HUES64 (cell line): ENCODE data around the gene BRICD5.
A peak's percentile ranks its signal among the peaks of the same experiment; 100 is the strongest.
"Not testable (repeated sequence)": the region's sequence is repeated elsewhere in the genome, so short reads cannot be mapped to it uniquely, and the experiment has no call there.

Experiments
- H3K27ac ChIP-seq: 2 replicates; pipeline ENCODE4 v1.7.0; 2013; ENCODE audit warnings: low read depth, low read length, inconsistent platforms
- H3K27me3 ChIP-seq: 2 replicates; pipeline ENCODE4 v1.6.1; 2013; ENCODE audit warnings: mild to moderate bottlenecking, low read length; ENCODE audit not compliant: insufficient read depth
- H3K36me3 ChIP-seq: 2 replicates; pipeline ENCODE4 v1.6.1; 2013; ENCODE audit warnings: mild to moderate bottlenecking, low read length; ENCODE audit not compliant: insufficient read depth
- H3K4me1 ChIP-seq: 2 replicates; pipeline ENCODE4 v1.6.1; 2013; ENCODE audit warnings: mild to moderate bottlenecking, low read length, moderate library complexity; ENCODE audit not compliant: insufficient read depth
- H3K4me3 ChIP-seq: 2 replicates; pipeline ENCODE4 v1.5.1; 2013; ENCODE audit warnings: mild to moderate bottlenecking, low read length, moderate library complexity
- H3K9ac ChIP-seq: 2 replicates; pipeline ENCODE4 v1.6.1; 2013; ENCODE audit warnings: mild to moderate bottlenecking, low read depth, low read length
- H3K9me3 ChIP-seq: 2 replicates; pipeline ENCODE4 v1.6.1; 2013; ENCODE audit warnings: low read depth, low read length; ENCODE audit not compliant: insufficient read depth
- WGBS: fragments of 150-250, 120-280 bp; methylation state at CpG from one replicate; pipeline ENCODE4 v1.1.7; 2013; ENCODE audit warnings: missing lambda C conversion rate; 5-methylcytosine and 5-hydroxymethylcytosine counted together

Gene BRICD5

DNA sequence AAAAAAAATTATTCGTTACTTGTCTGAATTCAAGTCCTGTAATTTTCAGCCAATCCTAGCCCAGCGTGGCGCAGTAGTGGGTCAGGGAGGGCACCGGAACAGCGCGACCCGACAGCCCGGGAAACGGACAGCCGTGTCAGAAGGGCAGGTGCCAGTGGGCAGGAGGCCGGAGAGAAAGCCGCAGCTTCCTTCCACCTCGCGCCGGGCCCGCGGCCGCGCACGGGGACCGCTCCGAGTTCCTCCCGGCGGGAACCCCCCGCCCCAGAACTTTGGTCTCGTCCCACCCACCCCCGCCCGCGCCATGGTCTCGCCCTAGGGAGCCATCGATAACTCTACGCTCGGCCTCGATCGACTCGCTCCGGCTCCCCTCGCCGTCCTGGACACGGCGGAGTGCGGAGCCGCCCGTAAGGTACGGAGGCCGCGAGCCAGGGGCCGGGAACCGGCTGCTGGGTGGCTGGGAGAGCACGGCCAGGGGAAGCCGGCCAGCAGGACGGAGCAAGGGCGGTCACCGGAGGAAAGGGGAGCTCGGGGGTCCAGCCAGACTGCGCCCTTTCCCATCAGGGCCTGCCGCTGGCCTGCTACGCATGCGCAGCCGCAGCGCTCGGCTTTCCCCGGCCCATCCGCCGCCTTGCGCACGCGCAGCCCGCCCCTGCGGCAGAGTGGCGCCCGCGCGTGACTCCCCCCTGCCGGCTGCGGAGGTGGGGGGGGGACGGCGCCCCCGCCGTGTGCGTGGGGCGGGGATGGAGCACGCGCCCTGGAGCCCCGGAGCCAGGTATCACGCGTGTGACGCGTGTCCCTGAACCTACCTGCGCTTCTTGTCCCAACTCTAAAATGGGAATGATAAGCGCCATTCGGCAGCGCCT lies 5.3 kb downstream of the BRICD5 start, which contains the start of gene MLST8:
Gene MLST8 (plus strand): TSS at position 351 of the 863 bp plus-strand sequence. CDS start 632 bp downstream, outside the sequence.
- Histone ChIP-seq H3K9ac (peak within 1 kb of the TSS; percentile 97), H3K27ac (peak within 1 kb of the TSS; percentile 95), H3K4me3 (peak within 1 kb of the TSS; percentile 95), H3K4me1 (peaks cover 7% of the 10 kb centered on the region; the same call in 1 of the 2 replicates), H3K36me3 (peaks cover 31% of the 10 kb centered on the region), H3K9me3 (no peaks in the 10 kb centered on the region), H3K27me3 (peaks cover 4% of the 10 kb centered on the region)
- under 1% methylated on average over 93 of the region's 93 CpGs for WGBS

DNA sequence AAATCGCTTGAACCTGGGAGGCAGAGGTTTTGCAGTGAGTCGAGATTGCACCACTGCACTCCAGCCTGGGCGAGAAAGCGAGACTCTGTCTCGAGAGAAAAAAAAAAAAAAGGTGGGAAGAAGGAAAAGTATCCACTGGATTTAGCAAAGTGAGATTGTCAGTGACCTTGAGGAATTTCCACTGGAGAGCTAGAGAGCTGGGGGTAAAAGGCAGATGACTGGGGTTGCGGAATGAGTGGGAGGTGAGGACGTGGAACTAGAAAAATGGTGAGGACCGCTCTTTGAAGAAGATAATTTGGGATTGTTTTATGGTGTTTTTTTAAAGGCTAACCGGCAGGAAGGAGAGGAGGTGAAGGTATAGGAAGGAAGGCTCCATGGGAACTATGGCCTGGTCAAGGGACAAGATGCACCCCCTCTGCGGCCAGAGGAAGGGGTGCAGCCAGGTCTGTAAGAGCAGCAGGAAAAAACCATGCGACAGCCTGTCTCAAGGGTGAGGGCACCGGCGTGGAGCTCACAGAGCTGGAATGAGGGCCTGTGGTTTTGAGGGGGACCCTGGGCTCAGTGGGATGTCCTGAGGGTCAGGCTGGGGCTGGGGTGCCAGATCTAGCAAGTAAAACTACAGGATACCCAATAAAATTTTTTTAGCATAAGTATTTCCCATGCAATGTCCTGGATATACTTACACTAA lies 6.1 kb downstream of the BRICD5 start:
- H3K4me1 ChIP-seq: peaks cover 7% of the 10 kb centered on the region; the same call in 1 of the 2 replicates
- H3K9me3 ChIP-seq: no peaks in the 10 kb centered on the region
- peak overlapping the region; percentile 97 for H3K9ac ChIP-seq
- 79% methylated on average over 13 of the region's 13 CpGs for WGBS
- no peak overlapping the region for H3K27ac ChIP-seq
- peaks cover 10% of the 10 kb centered on the region for H3K27me3 ChIP-seq
- H3K4me3 ChIP-seq: peak overlapping the region; percentile 95
- H3K36me3 ChIP-seq: peaks cover 30% of the 10 kb centered on the region

DNA sequence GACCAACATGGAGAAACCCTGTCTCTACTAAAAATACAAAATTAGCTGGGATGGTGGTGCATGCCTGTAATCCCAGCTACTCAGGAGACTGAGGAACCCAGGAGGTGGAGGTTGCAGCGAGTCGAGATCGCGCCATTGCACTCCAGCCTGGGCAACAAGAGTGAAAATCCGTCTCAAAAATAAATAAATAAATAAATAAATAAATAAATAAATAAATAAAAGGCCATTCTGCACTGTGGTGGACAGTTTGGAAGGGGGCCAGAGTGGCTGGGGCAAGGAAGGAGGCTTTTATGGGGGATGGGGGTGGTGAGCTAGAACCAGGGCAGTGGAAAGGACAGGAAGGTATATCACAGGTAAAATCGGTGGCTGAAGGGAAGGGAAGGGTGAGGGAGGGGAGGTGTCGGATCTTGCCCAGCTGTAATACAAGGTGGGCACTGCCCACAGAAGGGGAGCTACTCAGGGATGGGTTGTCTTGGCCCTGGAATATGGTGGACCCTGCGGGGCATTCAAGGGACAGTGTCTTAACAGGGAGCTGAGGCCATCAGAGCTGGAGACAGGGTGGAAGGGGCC lies 7.5 kb downstream of the BRICD5 start:
- 96% methylated on average over 5 of the region's 8 CpGs for WGBS
- not testable (repeated sequence) for H3K9ac ChIP-seq

DNA sequence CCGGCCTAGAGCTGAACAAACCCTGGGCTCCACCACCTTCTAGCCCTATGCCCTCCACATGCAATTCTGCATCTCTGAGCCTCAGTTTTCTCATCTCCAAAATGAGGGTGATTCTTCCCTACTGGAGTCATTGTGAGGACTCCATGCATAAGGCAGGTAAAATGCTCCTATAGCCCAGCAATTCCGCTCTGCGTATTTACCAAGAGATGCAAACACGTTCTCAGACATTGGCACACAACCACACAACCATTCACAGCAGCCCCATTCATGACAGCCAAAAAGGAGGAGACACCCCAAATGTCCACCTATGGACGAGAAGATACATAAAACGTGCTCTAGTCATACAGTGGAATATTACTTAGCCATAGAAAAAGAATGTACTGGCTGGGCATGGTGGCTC lies 10.3 kb downstream of the BRICD5 start:
- 86% methylated on average over 6 of the region's 6 CpGs for WGBS
- H3K4me1 ChIP-seq: 0 out of 2 replicates have a peak, but pooled peaks cover 4% of the 10 kb centered on the region
- H3K9me3 ChIP-seq: no peaks in the 10 kb centered on the region

More for the DNA sequence above, 7.5 kb downstream of the BRICD5 start:
- not testable (repeated sequence) for H3K4me1 ChIP-seq, H3K4me3 ChIP-seq, H3K27ac ChIP-seq, H3K9me3 ChIP-seq
- Histone ChIP-seq H3K27me3 (peaks cover 22% of the 10 kb centered on the region), H3K36me3 (peaks cover 16% of the 10 kb centered on the region)

DNA sequence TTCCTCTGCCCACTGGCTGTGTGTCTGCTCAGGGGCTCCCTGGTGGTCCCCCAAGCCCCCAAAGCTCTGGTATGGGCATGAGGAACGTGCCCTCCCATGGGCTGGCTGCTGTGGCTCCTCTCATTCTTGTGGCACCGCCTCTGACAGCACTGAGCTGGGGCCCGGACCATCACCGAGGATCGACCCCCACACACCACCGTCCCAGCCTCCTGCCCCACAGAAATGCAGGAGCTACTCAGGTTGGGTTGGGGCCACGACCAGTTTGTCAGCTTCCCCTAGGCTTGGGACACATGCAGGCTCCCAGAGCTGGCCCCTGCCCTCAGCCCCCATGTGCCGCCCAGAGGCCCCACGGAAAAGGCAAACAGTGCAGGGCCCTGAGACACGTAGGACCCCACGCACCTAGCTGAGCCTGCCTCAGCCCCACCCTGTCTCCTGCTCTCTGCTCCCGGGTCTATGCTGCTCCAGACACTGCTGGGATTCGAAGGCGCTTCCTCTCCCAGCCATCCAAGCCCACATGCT lies 11.0 kb downstream of the BRICD5 start:
- Histone ChIP-seq H3K4me3 (no peak overlapping the region), H3K27ac (no peak overlapping the region), H3K9ac (no peak overlapping the region), H3K4me1 (0 out of 2 replicates have a peak, but pooled peaks cover 2% of the 10 kb centered on the region), H3K36me3 (no peaks in the 10 kb centered on the region), H3K27me3 (peaks cover 50% of the 10 kb centered on the region), H3K9me3 (no peaks in the 10 kb centered on the region)
- 76% methylated on average over 14 of the region's 14 CpGs for WGBS

More for the DNA sequence above, 10.3 kb downstream of the BRICD5 start:
- no peak overlapping the region for H3K27ac ChIP-seq
- H3K9ac ChIP-seq: no peak overlapping the region
- no peak overlapping the region for H3K4me3 ChIP-seq
- peaks cover 44% of the 10 kb centered on the region for H3K27me3 ChIP-seq
- no peaks in the 10 kb centered on the region for H3K36me3 ChIP-seq

DNA sequence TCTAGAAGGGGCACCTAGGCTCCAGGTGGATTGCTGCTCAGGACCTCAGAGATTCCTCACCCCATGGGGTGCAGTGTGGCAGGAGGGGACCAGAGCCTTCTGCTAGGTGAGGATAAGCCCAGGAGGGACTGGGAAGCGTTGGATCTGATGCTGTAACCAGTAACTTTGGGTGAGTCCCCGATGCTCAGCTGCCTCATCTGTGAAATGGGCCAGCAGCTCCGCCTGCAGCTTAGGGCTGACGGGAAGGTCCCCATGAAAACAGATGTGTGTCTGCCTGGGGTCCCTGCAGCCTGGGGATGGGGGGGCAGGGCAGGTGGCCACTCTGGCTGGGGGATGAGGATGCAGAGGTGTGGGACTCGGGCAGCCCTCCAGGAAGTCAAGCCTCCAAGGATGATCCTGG lies 11.6 kb downstream of the BRICD5 start:
- Histone ChIP-seq H3K27ac (no peak overlapping the region), H3K9ac (no peak overlapping the region), H3K9me3 (no peaks in the 10 kb centered on the region), H3K4me1 (no peaks in the 10 kb centered on the region), H3K4me3 (no peak overlapping the region), H3K36me3 (no peaks in the 10 kb centered on the region), H3K27me3 (peaks cover 52% of the 10 kb centered on the region)
- 78% methylated on average over 5 of the region's 5 CpGs for WGBS

DNA sequence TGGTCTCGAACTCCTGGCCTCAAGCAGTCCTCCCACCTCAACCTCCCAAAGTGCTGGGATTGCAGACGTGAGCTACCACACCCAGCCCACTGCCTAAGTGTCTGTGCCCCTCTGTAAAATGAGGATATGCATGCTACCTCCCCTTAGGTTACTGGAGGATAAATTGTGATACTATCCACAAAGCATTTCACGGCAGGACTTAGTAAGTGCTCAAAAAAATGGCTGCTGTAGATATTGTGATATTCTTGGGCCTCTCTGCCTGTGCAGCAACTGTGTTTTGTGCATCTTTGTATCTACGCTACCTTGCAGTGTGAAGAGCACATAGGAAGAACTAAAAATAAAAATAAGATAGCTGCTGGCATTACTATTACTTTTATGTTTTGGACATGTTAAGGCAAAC lies 12.4 kb downstream of the BRICD5 start:
- 70% methylated on average over 4 of the region's 4 CpGs for WGBS
- Histone ChIP-seq H3K36me3 (no peaks in the 10 kb centered on the region), H3K9me3 (no peaks in the 10 kb centered on the region), H3K27ac (no peak overlapping the region), H3K4me3 (no peak overlapping the region), H3K4me1 (no peaks in the 10 kb centered on the region), H3K27me3 (peaks cover 52% of the 10 kb centered on the region), H3K9ac (no peak overlapping the region)

DNA sequence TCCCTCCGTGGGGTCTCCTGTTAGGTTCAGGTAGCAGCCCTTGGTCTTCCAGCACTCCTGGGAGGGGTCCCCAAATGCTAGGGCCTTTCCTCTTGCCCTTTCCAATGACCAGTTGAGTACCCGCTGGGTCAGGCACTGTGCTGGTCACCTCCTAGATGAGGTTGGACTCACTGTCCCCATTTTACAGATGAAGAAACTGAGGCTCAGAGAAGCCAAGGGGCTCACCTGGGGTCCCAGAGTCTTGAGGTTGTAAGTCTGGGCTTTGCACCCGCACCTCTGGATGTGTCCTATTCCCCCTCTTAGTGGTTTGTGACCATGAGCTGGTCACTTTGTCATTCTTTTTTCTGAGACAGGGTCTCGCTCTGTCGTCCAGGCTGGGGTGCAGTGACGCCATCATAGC lies 12.9 kb downstream of the BRICD5 start:
- H3K9me3 ChIP-seq: no peaks in the 10 kb centered on the region
- H3K36me3 ChIP-seq: no peaks in the 10 kb centered on the region
- peaks cover 52% of the 10 kb centered on the region for H3K27me3 ChIP-seq
- H3K27ac ChIP-seq: no peak overlapping the region
- 81% methylated on average over 6 of the region's 6 CpGs for WGBS
- H3K9ac ChIP-seq: no peak overlapping the region
- H3K4me1 ChIP-seq: no peaks in the 10 kb centered on the region
- no peak overlapping the region for H3K4me3 ChIP-seq

DNA sequence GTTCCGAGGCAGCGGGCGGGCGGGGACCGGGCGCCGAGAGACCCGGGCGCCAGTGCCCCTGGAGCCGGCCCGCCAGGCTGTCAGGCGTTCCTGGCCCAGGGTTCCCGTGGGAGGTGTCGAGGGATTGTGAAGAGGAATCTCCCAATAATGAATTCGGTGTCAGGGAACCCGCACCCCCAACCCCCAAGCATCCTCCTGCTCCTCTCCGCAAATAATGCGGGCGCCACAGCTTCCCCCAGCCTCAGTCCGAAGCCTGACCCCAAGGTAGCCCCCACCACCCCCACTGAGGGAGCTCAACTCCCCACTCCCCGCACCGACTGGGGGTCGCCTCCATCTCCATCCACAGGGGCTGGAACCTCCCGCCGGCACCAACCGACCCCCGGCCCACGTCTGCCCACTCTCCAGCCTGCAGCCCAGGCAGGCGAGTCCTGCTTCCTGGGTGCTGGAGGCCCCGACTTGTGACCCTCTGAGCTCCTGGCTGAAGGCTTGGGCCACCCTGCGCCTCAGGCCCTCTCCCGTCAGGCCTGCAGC lies 13.6 kb downstream of the BRICD5 start:
- no peak overlapping the region for H3K27ac ChIP-seq
- H3K4me3 ChIP-seq: peak overlapping the region; percentile 50
- H3K9me3 ChIP-seq: no peaks in the 10 kb centered on the region
- H3K36me3 ChIP-seq: no peaks in the 10 kb centered on the region
- peaks cover 52% of the 10 kb centered on the region for H3K27me3 ChIP-seq
- H3K4me1 ChIP-seq: no peaks in the 10 kb centered on the region
- no peak overlapping the region; the same call in 1 of the 2 replicates for H3K9ac ChIP-seq
- WGBS: 23% methylated on average over 31 of the region's 32 CpGs

DNA sequence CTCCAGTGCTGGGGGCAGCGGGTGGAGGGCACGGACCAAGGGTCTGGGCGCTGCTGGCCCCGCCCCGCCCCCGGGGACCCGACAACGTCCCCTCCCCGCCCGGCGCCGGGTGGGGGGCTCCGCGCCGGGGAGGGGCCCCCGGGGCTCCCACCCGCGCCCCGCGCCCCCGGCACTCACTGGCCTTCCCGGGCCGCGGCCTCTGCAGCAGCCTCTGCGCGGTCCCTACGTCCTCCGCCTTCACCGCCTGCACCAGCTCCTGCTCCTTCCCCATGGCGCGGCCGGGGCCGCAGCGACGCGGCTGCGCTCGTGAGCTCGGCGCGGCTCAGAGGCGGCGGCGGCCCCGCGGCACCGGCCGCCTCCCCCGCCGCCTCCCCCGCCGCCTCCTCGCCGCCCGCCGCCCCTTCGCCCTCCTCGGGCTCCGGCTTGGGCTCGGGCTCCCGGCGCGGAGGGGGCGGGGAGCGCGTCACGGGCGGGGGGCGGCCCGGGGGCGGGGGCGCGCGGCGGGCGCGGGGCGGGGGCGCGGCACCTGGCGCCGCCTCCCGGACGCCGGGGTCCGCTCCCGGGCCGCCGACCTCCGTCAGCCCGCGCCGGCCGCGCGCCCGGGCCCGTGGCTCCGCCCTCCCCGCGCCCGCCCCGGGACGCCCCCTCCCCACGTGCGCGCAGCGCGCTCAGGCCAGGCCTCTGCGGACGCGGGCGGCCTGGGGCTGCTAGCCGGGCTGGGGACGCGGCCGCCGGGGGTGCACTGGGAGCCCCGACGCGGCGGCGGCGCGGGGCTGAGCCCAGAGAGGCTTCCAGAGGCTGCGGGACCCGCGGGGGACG lies 14.3 kb downstream of the BRICD5 start, which contains the start of gene CASKIN1:
Gene CASKIN1 (minus strand): TSS at position 444 of the 819 bp plus-strand sequence. CDS start 173 bp downstream, at position 271.
- Histone ChIP-seq H3K9me3 (no peaks in the 10 kb centered on the region), H3K36me3 (no peaks in the 10 kb centered on the region), H3K4me1 (no peaks in the 10 kb centered on the region), H3K9ac (no peak within 1 kb of the TSS; the same call in 1 of the 2 replicates), H3K4me3 (peak within 1 kb of the TSS; percentile 53), H3K27ac (no peak within 1 kb of the TSS), H3K27me3 (peaks cover 52% of the 10 kb centered on the region)
- WGBS: under 1% methylated on average over 119 of the region's 129 CpGs
